ENCODE results near the gene KCND2.

KCND2 gene

DNA sequence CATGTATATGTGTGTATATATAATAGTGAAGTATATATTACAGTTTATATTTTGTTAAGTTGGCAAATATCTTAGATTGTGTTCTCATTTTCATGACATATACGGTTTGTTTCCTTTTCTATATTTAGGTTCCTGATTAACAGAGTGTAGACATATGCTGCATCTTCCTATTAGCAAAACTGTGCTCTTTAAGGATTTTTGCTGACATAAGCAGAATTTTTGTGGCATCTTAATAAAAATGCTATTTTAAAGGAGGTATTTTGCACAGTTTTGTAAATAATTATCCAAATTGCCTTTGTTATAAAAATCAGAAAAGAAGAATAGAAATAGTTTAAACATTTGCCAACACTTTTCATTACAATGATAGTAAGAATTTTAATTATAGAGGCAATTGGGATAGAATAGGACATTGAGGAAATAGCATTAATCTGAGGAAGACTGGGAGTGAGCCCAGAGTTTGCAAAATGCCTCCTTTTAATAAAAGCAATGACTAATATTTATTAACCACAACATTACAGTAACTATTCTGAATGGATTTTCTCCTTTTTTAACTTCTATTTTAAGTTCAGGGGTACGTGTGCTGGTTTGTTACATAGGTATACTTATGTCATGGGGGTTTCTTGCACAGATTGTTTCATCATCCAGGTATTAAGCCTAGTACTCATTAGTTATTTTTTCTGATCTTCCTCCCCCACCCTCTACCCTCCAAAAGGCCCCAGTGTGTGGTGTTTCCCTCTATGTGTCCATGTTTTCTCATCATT lies 38.2 kb downstream of the KCND2 start:
- DNase-seq: no peak

DNA sequence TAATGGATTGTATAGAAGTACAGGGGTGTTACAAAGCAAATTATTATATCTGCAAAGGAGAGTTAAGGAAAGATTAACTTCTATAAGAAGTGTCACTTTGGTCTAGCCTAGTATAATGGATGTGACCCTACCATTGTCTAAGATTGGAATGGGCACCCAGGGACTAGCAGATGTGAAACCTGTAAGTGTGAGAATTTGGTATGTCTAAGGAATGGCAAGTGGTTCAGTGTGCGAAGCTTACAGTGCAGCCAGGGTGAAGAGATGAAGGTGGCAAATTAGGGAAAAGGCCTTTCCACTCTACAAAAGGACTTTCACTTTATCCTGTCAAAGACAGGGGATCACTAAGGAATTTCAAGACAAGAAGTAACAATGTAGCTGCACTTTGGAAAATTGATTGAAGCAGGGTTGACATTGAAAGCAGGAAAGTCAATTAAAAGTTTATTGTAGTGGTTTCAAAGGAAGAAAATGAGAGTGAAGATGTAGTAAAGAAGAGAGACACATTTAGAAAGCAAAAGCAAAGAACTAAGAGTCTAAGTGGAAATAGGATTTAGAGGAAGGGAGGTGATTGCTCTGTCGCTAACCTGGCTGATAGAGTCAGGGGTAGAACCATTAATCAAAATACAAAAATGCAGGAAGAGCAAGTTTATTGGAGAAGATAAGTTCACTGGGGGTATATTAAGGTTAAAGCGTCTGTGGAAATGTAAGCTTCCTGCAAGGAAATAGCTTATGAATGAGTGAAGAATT lies 47.4 kb downstream of the KCND2 start:
- DNase-seq: no peak

DNA sequence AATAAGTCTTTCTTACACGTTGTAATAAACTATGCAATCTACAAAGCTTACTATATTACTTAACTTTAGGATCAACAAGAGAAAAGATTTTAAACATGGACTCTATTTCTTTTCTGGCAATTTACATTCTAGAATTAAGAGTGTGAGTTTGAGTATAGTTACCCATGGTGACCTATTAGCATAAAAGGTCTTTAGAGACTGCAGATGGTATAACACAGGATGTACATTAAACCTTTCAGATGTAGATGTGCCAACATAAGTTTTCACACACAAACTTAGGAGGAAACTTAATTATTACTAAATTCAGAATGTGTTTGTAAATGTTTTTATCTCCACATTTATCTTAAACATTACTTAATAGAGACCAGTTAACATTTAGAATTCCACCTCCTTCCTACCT lies 54.1 kb downstream of the KCND2 start:
- no peak for DNase-seq

DNA sequence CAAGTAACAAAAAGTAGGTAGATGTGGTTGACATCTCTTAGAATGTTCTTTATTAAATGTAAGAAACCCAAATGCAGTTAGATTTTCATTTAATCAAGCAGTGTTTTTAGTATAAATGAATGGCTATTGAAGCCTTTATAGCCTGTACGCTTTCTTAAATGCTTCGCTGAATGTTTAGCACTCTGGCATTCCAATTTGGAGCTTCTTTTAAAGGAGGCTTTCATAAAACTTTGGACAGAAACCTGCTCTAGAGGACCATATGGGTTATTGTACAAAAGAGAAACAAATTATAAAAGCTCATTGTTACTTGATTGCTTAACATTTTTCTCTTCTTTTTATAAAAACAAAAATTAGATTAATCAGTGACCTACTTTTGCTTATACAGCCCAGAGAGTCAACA lies 59.5 kb downstream of the KCND2 start:
- no peak for DNase-seq

DNA sequence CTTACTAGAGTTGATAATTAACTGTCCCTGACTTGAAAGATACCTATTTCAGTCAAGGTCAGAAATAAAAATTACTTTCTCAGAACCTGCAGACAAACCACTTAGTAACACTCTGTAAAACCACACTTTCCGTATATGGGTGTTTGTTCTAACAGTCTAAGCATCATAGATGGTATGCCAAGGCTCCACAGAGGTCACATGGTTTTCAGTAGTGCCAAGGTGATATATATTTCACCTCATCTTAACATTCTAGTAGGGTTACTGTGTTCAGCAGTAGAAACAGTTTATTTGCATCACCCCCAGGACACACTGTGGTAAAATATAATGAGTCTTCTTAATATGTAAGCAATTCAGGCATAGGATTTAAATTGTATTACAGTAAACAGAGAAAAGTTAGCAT lies 61.5 kb downstream of the KCND2 start:
- no peak for DNase-seq

DNA sequence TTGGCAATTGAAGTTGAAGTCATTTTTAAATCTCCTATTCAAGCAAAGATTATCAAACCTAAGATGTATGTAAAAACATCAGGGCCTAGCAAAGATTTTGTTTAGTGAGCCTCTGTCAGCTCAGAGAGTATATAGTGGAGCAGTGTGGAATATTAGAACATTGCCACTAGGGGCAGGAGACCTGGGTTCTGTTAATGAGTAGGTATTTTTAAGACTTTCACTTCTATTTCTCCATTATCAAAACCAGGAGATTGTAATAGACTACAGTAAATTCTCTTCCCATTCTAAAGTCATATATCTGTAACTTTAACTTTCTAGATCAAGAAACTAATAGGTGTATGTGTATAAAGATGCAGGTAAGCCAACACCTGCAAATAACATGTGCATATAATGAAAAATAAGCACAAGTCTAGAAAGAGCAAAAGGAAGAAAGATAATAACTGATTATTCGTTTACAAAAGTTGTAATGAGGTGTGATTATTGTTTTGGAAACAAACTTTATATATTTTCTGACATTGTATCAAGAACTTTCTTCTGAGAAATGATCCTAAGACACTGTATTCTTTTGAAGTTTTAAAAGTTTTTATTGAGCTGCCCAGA lies 64.4 kb downstream of the KCND2 start:
- DNase-seq: no peak

DNA sequence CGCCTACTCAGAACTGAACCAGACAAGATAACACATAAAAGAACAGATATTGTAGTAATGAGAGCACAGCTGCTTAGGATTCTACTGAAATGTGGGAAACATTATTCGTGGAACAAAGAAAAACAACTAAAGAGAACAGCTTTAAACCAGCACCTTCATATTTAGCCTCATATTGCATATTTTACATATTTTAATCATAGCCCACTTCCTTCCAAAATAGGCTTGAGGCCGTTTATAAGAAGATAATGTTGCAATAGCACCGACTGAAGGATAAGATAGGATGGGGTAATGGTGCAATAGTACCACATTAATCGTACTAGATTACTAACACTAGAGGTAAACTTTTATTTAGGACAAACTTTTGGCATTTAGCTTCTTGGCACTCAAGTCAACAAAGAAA lies 71.3 kb downstream of the KCND2 start:
- DNase-seq: no peak

DNA sequence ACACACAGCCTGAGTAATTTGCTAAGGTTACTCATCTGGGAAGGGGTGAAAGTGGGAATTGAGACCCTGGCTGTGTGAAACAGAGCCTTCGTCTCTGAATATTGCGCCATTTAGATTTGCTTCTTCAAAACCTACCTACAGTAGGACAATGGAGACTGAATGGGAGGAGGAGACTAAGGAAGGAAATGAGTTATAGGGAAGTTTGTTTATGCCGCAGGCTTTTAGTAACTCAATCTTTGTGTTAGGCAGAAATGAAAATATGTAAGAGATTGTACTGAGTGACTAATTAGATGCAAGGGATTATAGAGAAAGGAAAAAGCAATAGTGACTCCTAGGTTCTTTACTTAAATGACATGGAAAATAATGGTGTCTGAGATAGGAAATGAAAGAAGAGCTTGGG lies 80.2 kb downstream of the KCND2 start:
- DNase-seq: no peak

DNA sequence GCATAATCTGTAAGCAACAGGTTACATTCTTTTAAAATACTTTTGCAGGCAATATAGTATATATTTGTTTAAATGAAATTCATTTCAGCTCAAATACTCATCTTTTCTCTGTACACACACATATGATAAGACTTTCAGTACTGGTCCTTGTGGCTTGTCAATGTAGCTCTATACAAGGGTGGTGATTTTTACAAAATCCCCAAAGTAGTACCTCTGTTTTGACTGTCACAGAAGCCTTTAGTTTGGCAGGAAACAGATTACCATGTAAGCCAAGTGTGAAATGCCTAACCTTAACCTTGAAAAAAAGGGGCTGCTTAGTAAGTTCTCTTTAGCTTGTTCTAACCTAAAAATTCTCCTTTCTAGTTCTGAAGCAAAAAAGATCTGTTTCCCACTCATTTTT lies 87.9 kb downstream of the KCND2 start:
- DNase-seq: no peak

DNA sequence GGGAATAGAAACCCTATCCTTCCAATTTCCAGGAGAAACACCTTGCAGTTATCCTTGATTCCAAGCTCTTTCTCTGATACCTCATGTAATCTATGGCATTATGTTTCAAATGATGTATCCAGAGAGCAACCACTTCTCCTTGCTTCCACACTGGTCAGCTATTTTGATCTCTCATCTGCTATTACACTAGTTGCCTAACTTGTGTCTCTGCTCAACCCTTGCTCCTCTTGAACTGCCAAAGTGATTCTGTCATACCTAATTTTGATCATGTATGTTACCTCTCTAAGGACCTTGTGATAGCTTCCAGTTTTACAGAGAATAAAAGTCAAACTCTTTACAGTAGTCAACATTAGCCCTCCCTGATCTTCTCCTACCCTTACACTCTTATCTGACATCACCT lies 90.4 kb downstream of the KCND2 start:
- no peak for DNase-seq

DNA sequence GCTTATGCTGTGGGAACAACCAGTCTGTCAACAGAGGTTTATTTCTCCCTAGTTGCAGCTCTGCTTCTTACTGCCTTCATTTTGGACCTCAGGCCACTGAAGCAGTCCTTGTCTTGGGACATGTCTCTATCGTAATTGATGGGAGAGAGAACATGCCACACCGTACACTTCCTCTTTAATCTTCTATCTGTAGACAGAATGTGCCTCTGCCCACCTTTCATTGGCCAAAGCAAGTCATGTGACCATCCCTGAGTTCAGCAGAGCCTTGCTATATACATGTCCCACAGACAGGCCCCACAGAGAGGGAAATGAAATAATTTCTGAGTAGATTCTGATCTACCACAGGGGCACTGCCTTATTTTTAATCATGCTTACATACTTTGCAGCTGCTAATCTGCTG lies 98.0 kb downstream of the KCND2 start:
- no peak for DNase-seq

DNA sequence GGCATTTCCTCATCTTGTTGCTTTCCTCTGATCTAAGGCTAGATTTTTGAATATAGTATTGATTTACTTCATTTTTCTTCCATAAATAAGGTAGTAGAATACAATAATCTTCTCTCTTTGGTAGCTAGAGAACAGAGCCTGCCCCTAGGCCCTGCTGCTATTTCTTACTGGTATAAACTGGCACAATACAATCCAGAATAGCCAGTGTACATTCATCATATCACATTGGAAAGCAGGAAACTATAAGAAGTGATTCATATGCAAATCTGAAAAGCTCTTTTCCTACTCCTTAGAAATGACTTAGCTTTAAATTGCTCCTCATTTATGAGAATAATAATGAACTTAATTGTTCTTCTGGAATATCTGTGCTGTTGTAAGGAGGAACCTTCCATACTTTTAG lies 100.2 kb downstream of the KCND2 start:
- no peak for DNase-seq

DNA sequence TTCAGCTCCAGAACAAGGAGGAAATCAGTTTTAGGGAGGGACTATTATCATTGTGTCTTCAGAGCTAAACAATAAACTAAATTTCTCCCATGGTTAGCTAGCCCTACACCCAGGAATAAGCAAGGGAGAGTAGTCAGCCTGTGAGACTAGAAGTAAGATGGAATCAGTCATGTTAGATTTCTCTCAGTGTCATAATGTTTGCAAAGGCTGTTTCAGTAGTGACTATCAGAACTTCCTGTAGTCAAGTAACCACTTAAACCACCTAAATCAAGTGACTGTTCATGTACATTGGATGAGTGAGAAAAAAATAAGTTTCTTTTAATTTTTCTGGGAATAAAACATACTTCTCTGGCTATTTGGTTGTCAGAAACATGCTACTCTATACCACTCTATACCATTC lies 121.6 kb downstream of the KCND2 start:
- no peak for DNase-seq

DNA sequence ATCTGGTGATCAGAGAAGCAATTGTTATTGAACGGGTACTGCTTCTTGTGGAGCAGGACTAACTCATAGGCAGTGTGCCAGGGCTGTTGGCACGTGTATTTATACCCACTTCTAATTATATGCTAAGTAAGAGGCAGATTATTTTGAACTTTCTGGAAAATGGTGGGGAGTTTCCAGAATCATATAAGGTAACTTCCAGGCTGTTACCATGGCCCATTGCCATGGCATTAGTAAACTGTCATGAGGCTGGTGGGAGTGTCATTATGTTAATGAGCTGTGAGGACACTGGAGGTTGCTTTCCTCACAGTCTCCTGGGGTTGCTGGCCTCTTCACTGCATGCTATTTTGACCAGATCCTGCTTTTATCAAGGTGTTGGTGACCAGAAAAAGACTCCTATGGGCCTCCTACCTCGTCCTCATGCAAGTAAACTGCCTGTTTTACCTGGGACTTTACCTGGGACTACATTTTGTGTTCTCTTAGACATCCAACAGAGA lies 122.6 kb downstream of the KCND2 start:
- no peak for DNase-seq

DNA sequence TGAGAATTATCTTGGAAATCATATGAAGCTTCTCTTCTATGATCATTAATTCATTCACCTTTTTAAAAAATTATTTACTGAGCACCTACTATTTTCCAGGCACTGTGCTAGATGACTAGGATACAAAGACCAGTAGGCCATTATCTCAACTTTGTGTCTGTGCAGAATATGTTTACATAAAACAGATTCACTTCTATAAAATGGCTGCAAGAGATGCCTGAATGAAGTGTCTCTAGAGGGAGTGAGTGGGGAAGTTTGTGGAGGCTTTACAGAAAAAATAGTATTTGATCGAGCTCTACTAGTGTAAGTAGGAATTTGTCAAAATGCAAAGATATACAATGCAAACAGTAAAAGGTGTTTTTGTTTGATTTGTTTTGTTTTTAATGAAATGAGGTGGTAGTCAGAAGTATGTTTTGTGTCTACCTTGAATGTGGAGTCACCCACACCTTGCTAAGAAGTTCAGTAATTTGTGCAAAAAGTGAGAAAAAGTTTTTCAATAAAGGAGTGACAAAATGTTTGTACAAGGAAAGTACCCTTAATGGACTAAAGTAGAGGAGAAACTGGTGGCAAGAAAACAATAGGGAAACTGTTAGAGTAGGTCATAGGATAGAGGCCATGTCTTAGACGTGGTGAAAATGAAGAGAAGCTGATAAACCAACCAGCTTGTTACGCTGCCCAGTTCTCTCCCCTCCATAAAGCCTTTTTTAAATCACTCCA lies 125.5 kb downstream of the KCND2 start:
- no peak for DNase-seq

DNA sequence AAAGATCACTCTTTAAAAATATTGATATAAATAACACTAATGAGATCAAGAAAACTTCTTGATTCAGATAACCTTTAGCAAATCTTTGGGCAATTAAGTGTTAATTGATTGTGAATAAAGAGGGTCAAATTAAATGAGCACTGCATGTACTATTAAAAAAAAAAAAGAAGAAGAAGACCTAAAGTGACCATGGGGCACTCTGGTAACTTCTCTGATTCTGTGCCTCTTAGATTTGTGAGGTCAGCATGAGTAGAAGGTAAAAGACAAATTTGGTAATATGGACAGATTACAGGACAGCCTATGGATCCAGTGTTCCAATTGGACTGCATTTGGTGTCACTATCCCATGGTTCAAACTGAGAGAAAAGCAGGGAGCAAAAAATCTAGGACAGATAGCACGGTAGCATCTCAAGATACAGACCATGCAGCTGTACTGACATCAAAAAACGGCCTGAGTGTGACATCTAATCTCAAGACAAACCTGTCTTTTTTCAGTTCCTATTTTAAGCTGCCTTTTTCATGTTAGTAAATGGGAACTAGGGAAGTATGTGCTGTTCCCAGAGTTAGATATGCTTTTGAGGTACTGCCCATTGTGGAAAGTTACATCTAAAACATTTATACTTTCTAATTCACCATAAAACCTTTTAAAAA lies 128.0 kb downstream of the KCND2 start:
- DNase-seq: no peak

DNA sequence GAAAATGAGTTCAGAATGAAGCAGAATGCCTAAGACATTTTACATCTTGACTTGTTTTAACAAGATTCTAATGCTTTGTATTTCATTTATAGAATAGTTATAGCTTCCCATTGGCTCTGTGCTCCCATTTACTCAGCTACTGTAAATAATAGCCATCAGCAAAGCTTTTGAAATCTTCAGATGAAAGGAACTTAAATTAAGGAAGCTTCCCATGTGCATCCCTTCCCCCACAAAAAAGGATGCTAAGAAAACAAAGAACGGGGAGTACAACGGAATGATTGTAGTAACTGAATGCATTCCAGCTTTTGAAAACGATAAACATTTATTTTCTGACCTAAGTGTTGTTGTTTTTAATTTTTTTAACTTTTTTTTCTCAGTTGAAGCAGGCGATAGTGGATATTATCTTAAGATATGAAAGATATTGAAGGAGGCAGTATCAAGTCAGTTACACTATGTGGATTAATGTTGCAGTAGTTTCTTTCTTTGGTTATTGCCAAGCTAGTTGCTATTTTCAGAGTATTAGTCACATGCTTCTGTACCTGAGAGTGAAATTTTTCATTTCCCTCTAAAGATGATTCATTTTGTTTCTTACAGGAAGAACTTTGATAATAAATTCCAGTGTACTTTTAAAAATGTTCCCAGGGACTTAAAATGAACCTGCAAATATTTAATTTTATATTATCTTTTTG lies 129.2 kb downstream of the KCND2 start:
- DNase-seq: no peak

DNA sequence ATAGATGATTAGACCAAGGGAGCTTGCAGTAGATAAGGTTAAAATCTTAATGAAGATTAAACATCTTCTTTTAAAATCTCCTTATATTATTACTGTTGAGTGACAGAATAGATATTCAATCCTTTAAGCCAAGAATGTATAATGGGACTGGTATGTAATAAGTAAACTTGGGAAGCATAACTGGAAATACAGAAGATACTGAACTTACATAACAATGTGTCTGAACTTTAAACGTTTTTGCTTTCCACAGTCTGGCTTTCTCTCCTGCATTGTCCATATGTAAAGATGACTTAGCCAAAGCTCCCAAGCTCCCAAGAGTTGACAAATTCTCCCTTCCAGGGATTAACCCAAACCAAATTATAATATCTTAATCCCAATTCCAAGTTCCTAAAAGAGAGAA lies 129.8 kb downstream of the KCND2 start:
- no peak for DNase-seq

DNA sequence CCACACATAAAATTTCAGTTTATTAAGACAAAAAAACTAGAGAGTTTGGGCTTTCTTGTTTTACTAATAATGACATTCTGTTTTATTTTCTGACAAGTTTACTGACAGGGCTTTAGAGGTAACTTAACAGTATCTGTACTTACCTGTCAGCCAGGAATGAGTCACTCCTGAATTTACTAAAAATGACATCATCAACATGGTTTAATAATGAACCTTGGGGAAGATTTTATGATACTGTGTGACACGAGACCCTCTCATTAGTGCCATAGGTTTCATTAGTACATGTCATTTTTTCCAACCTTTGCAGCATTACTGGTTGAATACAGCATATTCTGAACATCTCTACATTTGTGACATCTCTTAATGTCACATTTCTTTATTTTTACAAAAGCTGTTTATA lies 131.1 kb downstream of the KCND2 start:
- DNase-seq: no peak

DNA sequence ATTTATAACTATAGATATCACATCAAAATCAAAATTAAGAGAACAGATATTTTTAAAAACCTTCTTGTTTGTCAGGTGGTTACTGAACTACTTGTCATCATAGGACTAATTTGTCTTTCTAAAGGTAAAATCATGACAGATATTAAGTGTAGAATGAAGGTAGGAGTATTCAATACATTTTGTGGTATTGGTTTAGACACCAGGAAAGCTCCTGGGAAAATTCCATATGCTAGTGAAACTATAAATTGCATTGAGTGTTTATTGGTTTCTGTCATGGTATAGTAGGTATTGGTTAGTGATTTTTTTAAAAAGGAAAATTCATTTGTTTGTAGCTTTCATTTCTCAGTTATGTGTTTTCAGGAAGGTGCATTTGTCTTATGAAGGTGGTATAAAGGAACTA lies 132.7 kb downstream of the KCND2 start:
- DNase-seq: no peak

DNA sequence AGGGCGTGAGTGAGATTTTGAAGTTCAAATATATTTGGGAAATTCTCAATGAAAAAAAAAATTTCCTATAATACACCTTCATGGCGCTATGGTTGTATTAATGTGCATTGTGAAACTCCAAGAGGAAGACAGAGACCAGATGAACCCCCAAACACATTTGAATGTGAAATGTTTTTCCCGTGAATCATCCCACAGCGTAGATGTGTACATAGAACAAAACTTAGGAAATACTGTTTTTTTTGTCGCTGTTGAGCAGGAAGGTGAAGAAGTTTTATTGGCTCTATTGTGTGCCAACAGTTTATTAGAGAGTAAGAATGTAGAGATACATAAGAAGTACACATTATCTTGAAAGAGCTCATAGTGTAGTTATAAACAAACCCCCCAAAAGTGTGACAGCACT lies 134.0 kb downstream of the KCND2 start:
- no peak for DNase-seq
